Endometrial microvascular endothelial cells (primary cell): Measurements from ENCODE around the gene FAN1. TPM values are rescaled to one million over a fixed set of nuclear protein-coding genes. Genes with fewer than 3 reads are reported as not detected.

Experiments used
- in situ Hi-C: cut with HindIII; loops from 2 replicates; pipeline ENCODE4 v1.10.0; 2017; ENCODE audit warnings: low sequenced_read_pairs, low pct_unique_long_range_greater_than_20kb; ENCODE audit errors: inconsistent ontology term
- total RNA-seq: library from RNA; depleted of rRNA; stranded (reverse); fragments of >200 nt; gene quantifications from one replicate; pipeline ENCODE4 v1.2.3, GENCODE V29; 2015; ENCODE audit errors: inconsistent ontology term

FAN1 gene
- total RNA-seq, 1 donor from 2014 or later: 14.3 TPM

DNA sequence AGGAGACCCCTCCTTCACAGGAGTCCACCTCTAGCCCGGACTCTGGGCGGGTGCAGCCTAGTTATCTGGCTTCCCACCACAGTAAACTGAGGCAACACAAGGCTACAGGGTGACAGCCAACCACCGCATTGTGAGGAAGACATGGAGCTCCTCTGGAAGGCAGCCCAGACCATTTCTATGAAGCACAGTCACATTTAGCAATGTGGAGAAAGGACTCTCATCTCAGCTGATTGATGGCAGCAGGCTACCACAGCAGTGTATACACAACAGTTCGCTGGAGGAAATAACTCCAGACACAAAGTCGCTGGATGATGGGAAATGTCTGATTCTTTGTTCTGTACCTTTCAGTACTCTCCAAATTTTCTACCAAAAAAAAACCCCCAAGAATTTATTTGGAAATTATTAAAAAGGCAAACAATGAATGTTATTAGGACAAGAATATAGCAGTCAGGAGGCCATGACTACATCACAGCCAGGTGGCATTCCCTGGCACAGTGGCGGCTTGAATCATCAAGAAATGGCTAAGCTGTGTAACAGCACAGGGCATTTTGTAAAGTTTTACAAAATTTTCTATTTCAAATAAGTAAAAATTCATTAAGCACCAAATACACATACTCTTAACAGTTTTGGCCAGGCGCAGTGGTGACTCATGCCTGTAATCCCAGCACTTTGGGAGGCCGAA, 40.1 kb downstream of the FAN1 start:
- in situ Hi-C loops: no loop called here

GRCh38 chr15:30953183-30953582, 49.5 kb downstream of the FAN1 start:
- in situ Hi-C loops: loop anchor here (25.0 kb wide), 1 partner anchor 159 kb away; the partner anchor contains the start of gene TRPM1

DNA sequence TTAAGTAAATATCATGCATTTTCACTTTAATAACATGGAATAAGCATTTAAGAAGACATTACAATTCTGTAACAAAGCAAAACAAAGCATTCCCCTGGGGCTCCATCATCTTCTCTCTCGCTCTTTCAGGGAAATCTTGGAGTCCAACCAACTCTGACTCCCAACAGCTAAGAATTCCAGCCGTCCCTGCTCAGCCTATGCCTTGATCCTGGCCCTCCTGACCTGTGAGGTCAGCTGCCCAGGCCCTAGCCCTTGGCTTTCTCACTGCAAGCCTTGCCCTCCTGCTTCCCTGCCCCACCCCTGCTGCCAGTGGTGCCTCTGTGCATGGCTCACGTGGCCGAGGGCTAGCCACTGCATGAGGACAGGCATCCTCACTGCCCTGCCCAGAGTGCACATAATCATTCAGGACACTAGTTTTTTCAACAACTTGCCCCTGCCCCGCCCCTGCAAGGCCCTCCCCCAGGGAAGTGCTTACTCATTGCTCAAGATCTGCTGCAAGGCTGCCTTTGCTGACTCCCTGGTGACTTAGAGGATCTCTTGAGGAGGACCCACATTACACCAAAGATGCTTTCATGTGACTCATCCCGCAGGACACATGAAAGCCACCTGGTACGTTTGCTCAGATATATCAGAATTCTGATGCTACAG, 50.1 kb downstream of the FAN1 start:
- in situ Hi-C loops: loop anchor here (25.0 kb wide), 1 partner anchor 158 kb away; the partner anchor contains the start of gene TRPM1

GRCh38 chr15:30954674-30955073, 51.0 kb downstream of the FAN1 start:
- in situ Hi-C loops: loop anchor here (25.0 kb wide), 1 partner anchor 158 kb away; the partner anchor contains the start of gene TRPM1

GRCh38 chr15:30956216-30957124, 52.8 kb downstream of the FAN1 start:
- in situ Hi-C loops: loop anchor here (25.0 kb wide), 1 partner anchor 156 kb away; the partner anchor contains the start of gene TRPM1

- in situ Hi-C loops: loop anchor here (25.0 kb wide), 1 partner anchor 154 kb away; the partner anchor contains the start of gene TRPM1
Measured at GRCh38 chr15:30958219-30958618, 54.5 kb downstream of the FAN1 start.

DNA sequence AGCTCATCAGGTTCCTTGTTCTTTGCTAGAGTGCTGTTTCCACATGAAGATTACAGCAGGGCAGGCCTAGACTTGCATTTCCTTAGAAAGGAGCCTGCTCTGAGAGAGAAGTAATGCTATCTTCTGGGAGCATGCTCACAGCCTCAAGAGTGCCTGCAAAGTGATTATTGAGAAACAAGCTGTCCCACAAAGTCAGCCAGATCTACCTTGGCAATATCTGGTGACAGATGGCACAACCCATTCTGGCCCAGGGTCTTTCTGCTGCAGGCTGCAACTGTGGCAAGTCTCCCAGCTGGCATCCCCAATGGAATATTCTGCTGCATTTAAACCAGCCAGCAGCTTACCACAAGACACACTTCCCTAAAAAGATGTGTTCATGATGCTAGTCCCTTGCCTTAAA, 58.4 kb downstream of the FAN1 start:
- in situ Hi-C loops: loop anchor here (25.0 kb wide), 1 partner anchor 150 kb away; the partner anchor contains the start of gene TRPM1

- in situ Hi-C loops: loop anchor here (25.0 kb wide), 1 partner anchor 150 kb away; the partner anchor contains the start of gene TRPM1
Measured at GRCh38 chr15:30962659-30963058, 58.9 kb downstream of the FAN1 start.

DNA sequence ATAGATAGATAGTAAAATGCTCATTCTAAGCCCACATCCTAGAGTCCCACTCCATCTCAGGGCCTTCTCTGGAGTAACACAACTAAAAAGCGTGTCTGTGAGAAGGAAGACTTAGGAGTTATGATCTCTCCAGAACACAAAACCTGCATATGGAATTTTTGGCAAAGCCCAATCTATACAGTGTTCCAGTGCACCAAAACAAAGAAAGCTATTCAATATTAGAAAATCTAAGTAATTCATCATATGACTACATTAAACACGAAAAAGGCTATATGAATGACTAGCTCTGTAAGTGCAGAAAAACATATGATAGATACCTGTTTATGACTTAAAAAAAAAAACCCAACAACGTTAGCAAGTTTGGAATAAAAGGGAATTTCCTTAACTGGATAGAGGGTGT, 60.0 kb downstream of the FAN1 start:
- in situ Hi-C loops: loop anchor here (25.0 kb wide), 1 partner anchor 149 kb away; the partner anchor contains the start of gene TRPM1

- in situ Hi-C loops: loop anchor here (25.0 kb wide), 1 partner anchor 143 kb away; the partner anchor contains the start of gene TRPM1
Measured at GRCh38 chr15:30969724-30970123, 66.0 kb downstream of the FAN1 start.

DNA sequence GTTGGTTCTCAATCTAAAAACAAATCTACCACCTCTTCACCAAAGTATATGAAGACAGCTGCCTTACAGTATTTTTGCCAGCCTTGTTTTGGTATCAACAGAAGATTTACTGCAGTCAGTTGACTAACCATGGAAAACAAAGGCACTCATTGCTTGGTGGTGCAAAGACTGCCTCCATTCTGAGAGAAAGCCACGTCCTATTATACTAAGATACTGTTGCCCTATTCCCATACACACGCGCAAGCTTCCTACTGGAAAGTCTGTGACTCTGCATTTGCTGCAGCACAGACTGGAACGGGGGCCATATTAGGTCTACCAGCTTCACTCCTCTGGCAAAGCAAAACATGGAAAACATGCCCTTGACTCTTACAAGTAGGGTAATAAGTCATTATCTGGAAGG, 69.7 kb downstream of the FAN1 start:
- in situ Hi-C loops: loop anchor here (25.0 kb wide), 1 partner anchor 139 kb away; the partner anchor contains the start of gene TRPM1

- in situ Hi-C loops: loop anchor here (25.0 kb wide), 1 partner anchor 138 kb away; the partner anchor contains the start of gene TRPM1
Measured at GRCh38 chr15:30974112-30974511, 70.4 kb downstream of the FAN1 start.

- in situ Hi-C loops: no loop called here
Measured at GRCh38 chr15:30978328-30978727, 74.6 kb downstream of the FAN1 start.

DNA sequence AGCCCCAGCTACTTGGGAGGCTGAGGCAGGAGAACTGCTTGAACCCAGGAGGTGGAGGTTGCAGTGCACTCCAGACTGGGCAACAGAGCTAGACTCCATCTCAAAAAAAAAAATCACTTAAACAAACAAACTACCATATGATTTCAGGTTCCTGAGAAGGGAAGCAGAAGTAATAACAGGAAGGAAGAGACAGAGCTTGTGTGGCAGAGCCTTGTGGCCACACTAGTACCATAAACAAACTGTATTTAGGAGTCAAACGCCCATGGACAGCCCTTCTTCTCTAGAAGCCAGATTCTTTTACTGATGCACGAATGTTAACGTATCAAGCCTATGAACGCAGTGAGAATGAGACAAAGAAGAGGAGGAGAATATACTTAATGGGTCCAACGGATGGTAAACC, 75.7 kb downstream of the FAN1 start:
- in situ Hi-C loops: no loop called here

DNA sequence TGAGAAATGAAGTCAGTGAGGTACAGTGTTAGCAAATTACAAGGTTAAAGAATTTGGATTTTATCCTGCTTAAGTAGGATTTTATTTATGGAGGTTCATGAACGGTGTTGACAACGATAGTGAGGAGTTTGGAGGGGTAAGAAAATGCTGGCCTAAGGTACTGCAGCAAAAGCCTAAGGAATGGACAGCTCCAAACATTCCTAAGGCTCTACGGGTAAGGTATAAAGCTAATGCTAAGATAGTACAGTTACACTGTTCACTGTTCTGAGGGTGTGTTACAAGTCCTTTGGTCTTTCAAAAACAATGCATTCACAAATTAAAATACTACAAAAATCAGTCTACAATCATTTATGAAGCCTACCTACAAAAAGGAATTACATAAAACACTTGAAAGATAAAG, 80.4 kb downstream of the FAN1 start:
- in situ Hi-C loops: no loop called here

- in situ Hi-C loops: no loop called here
Measured at GRCh38 chr15:30984542-30984941, 80.8 kb downstream of the FAN1 start.

- in situ Hi-C loops: no loop called here
Measured at GRCh38 chr15:30985081-30985531, 81.4 kb downstream of the FAN1 start.

DNA sequence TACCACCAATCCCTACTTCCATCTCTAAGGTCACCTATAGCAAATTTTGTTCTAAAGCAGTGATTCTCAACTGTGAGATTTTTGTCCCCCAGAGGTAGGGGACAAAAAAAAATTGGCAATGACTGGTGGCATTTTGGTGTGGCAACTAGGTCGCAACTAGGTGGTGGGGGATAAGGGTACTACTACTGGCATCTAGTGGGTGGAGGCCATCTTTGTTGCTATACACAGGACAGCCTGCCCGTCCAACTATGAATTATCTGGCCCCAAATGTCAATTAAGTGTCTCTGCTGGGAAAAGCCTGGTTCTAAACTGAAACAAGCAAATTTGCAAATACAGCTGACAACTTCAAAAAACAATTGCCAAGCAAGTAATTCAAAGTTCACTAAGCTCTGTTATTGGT, 86.3 kb downstream of the FAN1 start:
- in situ Hi-C loops: no loop called here
